ENCODE results near the gene PRDM2. TPM values are rescaled to one million over a fixed set of nuclear protein-coding genes. Genes with fewer than 3 reads are reported as not detected.
A peak's percentile ranks its signal among the peaks of the same experiment; 100 is the strongest.

The PRDM2 gene
- total RNA-seq, 3 donors from 2014 or later: 34.7 to 56.1 (median 39.8) TPM

GRCh38 chr1:13662493-13662892 is 37.5 kb upstream of the PRDM2 start:
- intact Hi-C loops (cut with DNase I, micrococcal nuclease): loop anchor here (10.0 kb wide), 2 partner anchors 142 to 152 kb away; no protein-coding TSS in a partner anchor
- TF ChIP-seq CTCF (IDR thresholded peaks at IDR 0.05): no peak
- H3K4me3 ChIP-seq: no peak overlapping the region
- no peak for ATAC-seq
- peak in 1 of 3 donors; percentile 16 for DNase-seq
- H3K36me3 ChIP-seq (ENCODE audit: low read depth): no peaks in the 10 kb centered on the region
- H3K9me3 ChIP-seq: no peaks in the 10 kb centered on the region
- H3K4me1 ChIP-seq (ENCODE audit: low read depth): no peaks in the 10 kb centered on the region

GRCh38 chr1:13663969-13664368 is 36.0 kb upstream of the PRDM2 start:
- Histone ChIP-seq H3K36me3 (ENCODE audit: low read depth) (no peaks in the 10 kb centered on the region), H3K9me3 (no peaks in the 10 kb centered on the region), H3K4me3 (no peak overlapping the region), H3K4me1 (ENCODE audit: low read depth) (no peaks in the 10 kb centered on the region)
- intact Hi-C loops (cut with DNase I, micrococcal nuclease): loop anchor here (2.0 to 10.0 kb wide), 3 partner anchors 141 to 297 kb away; no protein-coding TSS in a partner anchor
- DNase-seq: no peak
- no peak for ATAC-seq
- no peak for TF ChIP-seq CTCF (IDR thresholded peaks at IDR 0.05)

GRCh38 chr1:13664451-13664850 is 35.5 kb upstream of the PRDM2 start:
- intact Hi-C loops (cut with DNase I, micrococcal nuclease): loop anchor here (2.0 to 10.0 kb wide), 3 partner anchors 140 to 296 kb away; no protein-coding TSS in a partner anchor
- TF ChIP-seq CTCF (IDR thresholded peaks at IDR 0.05): no peak
- no peak for ATAC-seq

GRCh38 chr1:13666317-13666716 is 33.7 kb upstream of the PRDM2 start:
- intact Hi-C loops (cut with DNase I, micrococcal nuclease): loop anchor here (5.0 to 10.0 kb wide), 4 partner anchors 61 to 296 kb away; no protein-coding TSS in a partner anchor
- H3K36me3 ChIP-seq (ENCODE audit: low read depth): no peaks in the 10 kb centered on the region
- DNase-seq (no peak), ATAC-seq (no peak)
- TF ChIP-seq CTCF (IDR thresholded peaks at IDR 0.05): no peak
- H3K4me1 ChIP-seq (ENCODE audit: low read depth): no peaks in the 10 kb centered on the region
- no peaks in the 10 kb centered on the region for H3K9me3 ChIP-seq
- H3K4me3 ChIP-seq: no peak overlapping the region

More at GRCh38 chr1:13664451-13664850, 35.5 kb upstream of the PRDM2 start:
- H3K36me3 ChIP-seq (ENCODE audit: low read depth): no peaks in the 10 kb centered on the region
- DNase-seq: no peak
- no peaks in the 10 kb centered on the region for H3K9me3 ChIP-seq
- no peaks in the 10 kb centered on the region for H3K4me1 ChIP-seq (ENCODE audit: low read depth)
- H3K4me3 ChIP-seq: no peak overlapping the region

- intact Hi-C loops (cut with DNase I, micrococcal nuclease): loop anchor here (5.0 to 10.0 kb wide), 4 partner anchors 60 to 295 kb away; no protein-coding TSS in a partner anchor
- ATAC-seq (peak; percentile 25), DNase-seq (no peak)
- no peaks in the 10 kb centered on the region for H3K9me3 ChIP-seq
- H3K4me1 ChIP-seq (ENCODE audit: low read depth): no peaks in the 10 kb centered on the region
- TF ChIP-seq CTCF (IDR thresholded peaks at IDR 0.05): no peak
- H3K36me3 ChIP-seq (ENCODE audit: low read depth): no peaks in the 10 kb centered on the region
- no peak overlapping the region for H3K4me3 ChIP-seq
Observed at GRCh38 chr1:13667691-13668090, 32.3 kb upstream of the PRDM2 start.

- no peak for TF ChIP-seq CTCF (IDR thresholded peaks at IDR 0.05)
- no peaks in the 10 kb centered on the region for H3K4me1 ChIP-seq (ENCODE audit: low read depth)
- H3K4me3 ChIP-seq: no peak overlapping the region
- DNase-seq (no peak), ATAC-seq (no peak)
- H3K36me3 ChIP-seq (ENCODE audit: low read depth): no peaks in the 10 kb centered on the region
- no peaks in the 10 kb centered on the region for H3K9me3 ChIP-seq
- intact Hi-C loops (cut with DNase I, micrococcal nuclease): no loop called here
Observed at GRCh38 chr1:13674377-13674776, 25.6 kb upstream of the PRDM2 start.
